SIG-M5 treated with dmso at 0.1 percent for 504 hours (cell line): ENCODE results near the gene TTC21B.
A peak's percentile ranks its signal among the peaks of the same experiment; 100 is the strongest.

Experiments used
- DNase-seq: peaks from one replicate; lab custom pipeline; 2025; ENCODE audit not compliant: unreplicated experiment; lab: John Stamatoyannopoulos, UW

The TTC21B gene

DNA sequence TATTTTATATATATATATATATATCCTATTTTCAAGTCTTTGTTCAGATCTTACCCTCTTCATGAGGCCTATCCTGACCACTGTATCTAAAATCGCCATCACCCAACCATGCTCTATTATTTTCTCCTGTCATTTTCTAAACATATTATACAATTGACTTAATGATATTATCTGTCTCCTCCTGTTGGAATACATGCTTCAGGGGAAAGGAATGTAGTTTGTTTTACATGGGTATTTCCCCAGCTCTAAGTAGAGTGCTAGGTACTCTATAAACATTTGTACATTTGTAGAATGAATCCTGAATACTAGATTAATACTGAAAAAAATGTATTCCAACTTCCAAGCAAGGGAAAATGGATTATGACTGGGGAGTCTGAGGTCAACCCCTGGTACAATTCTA, 26.2 kb downstream of the TTC21B start:
- no peak for DNase-seq

GRCh38 chr2:165924946-165925345, 28.6 kb downstream of the TTC21B start:
- DNase-seq, result no peak

GRCh38 chr2:165920748-165921147, 32.8 kb downstream of the TTC21B start:
- no peak for DNase-seq

DNA sequence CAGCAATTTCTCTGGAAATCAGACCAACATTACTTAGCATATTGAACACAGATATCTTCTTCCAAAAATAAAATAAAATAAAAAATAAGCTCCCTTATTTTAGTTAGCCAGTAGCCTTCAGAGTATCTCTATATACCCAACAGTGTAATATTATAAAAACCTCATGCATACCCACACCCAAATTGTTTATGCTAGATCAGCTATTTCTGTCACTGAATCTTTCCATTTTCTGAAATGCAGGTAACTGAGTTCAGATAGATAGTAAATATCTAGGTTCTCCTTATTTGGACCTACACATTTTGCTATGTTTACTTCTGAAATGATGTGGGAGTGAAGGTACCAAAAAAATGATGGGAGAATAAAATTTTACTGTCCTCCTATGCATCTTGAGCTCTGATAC, 39.9 kb downstream of the TTC21B start:
- no peak for DNase-seq

DNA sequence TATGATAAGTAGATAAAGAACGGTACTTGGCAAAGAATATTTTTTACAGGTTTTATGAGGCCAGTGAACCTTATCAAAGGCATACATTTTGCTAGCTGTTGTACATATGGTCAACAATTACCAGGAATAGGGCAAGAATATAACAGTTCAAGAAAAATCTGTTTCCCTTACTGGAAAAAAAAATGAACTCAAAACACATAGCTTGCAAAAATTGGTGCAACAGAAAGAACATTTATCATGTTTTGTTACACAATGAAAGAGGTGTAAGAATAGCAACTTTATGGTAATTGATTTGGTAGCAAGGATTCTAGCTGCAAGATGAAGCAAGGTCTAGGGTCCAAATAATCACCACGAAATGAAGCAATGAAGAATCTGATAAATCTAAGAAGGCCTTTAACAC, 41.6 kb downstream of the TTC21B start:
- no peak for DNase-seq

GRCh38 chr2:165911231-165911630, 42.3 kb downstream of the TTC21B start:
- no peak for DNase-seq

- DNase-seq, result no peak
Measured at GRCh38 chr2:165909466-165909865, 44.1 kb downstream of the TTC21B start.

- DNase-seq, result no peak
Measured at GRCh38 chr2:165905854-165906253, 47.7 kb downstream of the TTC21B start.

DNA sequence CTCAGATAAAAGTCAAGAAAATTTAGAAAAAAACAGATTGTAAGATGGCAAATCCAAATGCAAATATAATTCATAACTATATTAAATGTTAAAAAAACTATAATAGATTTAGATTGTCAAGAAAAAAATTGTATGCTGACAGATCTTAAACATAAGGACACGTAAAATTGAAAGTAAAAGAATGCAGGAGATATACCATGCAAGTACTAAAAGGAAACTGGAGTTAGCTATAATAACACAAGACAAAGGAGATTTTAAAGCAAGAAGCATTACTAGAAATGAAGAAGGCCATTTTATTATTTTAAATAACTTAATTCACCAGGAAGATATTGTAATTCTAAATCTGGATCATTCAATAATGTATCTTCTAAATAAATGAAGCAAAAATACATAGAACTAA, 48.3 kb downstream of the TTC21B start:
- no peak for DNase-seq

GRCh38 chr2:165904432-165904831, 49.1 kb downstream of the TTC21B start:
- DNase-seq, result no peak

- no peak for DNase-seq
Measured at GRCh38 chr2:165903406-165903805, 50.2 kb downstream of the TTC21B start.

GRCh38 chr2:165902934-165903333, 50.6 kb downstream of the TTC21B start:
- DNase-seq, result peak; percentile 33

GRCh38 chr2:165901620-165902298, 51.8 kb downstream of the TTC21B start:
- DNase-seq, result no peak

DNA sequence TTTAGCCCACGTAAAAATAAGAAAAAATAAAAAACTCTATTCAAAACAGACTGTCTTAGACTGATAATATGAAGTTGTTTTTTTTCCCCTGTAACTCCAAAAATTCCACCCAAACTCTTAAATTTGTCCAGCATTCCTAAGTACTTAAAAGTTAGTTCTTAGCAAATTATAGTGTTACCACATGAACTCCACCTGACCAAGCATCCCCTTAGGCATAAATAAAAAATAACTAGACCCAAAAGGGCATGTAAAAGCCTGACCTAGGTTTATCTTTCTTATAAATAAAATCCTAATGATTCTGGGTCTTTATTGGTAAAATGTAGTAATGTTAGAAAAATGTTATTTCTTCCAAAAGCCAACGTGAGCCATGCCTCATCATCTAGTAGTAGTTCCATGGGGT, 54.3 kb downstream of the TTC21B start:
- no peak for DNase-seq

GRCh38 chr2:165898381-165898780, 55.2 kb downstream of the TTC21B start:
- peak; percentile 9 for DNase-seq

- peak; percentile 57 for DNase-seq
Measured at GRCh38 chr2:165897726-165898125, 55.9 kb downstream of the TTC21B start.

DNA sequence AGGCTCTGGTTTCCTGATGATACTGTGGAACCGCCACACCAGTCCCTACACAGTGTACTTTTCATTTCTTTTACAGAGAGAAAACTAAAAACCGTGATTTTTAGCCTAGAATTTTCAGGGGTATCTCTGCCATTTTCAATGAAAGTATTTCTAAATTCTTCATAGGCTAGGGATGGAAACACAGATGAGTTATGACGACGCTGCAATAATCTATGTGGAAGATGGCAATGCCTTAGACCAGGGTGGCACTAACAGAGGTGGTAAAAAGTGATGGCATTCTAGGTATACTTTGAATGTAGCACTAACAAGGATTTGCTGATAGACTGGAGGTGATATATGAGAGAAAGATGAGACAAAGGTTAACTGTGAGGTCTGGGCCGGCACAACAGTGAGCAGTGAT, 56.5 kb downstream of the TTC21B start:
- DNase-seq, result no peak

DNA sequence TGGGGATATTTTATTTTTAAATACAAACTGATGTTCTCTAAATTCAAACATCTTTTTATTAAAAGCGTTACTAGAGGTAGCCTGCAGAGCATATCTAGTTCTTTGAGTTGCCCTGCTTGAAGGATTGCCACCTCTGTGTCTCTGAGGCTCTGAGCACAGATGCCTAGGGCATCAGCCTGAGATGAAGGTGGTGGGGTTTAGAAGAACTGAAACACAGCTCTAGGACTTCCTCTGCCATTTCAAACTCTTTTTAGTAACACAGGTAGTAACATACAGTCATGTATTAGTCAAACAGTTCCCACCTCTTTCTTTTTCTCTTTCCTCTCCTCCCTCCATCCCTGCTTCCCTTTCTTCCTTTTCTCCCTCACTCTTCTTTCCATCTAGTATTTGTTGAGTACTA, 57.6 kb downstream of the TTC21B start:
- no peak for DNase-seq

DNA sequence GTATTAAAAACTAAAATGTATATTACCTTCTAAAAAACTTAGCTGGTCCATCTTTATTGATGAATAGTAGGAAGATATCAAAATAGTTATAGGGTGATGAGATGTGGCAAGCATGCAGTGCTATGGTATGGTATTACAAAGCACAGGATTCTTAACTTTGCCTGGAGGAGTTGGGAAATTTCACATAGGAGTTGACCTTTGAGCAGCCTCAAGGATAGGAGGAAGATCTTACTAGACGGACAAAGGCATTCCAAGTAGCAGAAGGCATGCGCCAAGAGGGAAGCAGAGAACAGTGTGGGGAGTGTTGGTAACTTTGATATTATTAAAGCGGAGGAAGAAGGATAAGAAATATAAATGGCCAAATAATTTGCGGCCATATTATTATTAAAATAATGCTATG, 60.0 kb downstream of the TTC21B start:
- no peak for DNase-seq

DNA sequence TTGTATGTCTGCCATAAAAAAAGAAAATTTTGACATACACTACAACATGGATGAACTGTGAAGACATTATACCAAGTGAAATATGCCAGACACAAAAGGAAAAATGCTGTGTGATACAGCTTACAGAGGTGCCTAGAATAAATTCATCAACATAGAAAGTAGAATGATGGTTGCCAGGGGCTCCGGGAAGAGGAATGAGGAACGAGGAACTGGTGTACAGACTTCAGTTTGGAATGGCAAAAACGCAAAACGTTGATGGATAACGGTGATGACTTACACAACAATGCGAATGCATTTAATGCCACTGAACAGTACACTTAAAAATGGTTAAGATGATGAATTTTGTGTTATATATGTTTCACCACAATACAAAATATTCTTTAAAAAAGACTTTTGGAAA, 61.0 kb downstream of the TTC21B start:
- no peak for DNase-seq

DNA sequence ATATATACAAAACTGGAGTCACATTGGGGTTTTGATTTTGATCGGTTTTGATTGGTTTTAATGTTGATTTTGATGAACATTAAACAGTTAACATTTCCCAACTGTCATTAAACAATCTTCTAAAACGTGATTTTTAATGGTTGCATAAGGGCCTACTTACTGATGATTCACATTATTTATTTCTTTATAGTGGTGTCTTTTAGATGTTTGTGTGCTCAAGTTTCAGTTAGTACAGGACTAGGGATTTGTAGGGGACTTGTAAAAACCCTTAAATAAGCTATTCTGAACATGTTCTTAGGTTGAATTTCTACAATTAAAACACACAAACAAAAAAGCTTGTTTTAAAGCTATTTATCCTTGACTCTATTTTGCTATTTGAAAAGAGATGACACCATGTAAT, 61.6 kb downstream of the TTC21B start:
- DNase-seq, result no peak

DNA sequence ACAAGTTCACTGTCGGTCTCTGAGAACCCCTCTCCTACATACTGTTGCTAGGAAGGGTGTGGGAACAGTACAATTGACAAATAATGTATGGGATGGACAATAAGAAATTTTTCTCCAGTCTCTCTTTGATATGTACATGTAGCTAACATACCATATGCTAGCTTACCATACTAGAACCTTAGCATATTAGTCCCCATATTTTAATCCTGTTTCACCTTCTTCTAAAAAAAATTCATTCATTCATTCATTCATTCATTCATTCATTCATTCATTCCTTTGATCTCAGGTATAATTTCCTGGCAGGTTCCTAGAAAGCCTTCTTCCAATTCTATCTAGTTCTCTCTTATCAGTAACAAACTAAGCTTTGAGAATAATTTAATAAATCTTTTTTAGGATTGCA, 62.2 kb downstream of the TTC21B start:
- no peak for DNase-seq

- no peak for DNase-seq
Measured at GRCh38 chr2:165889798-165890197, 63.8 kb downstream of the TTC21B start.
